Right ventricle myocardium superior (tissue), 1 donor: ENCODE data around the gene PCAT6. TPM values are rescaled to one million over a fixed set of nuclear protein-coding genes. Genes with fewer than 3 reads are reported as not detected.

Experiments
- total RNA-seq: library from RNA; stranded (reverse); fragmentation: NEBNext Ultra II Directional; extraction: Animal tissue kit (Norgen Biotek cat#: 25700); gene quantifications from one replicate; pipeline ENCODE4 v1.2.1, GENCODE V29; 2021
- donor health status: DM: no; HTN: yes; CAD: no; lungs with severe emphysema.

PCAT6 gene
- total RNA-seq, 1 donor from 2014 or later = 1.0 TPM

Other genes with a start within 250 kb of the PCAT6 start
- not detected for gene SYT2, start 100.5 kb upstream of the PCAT6 start, total RNA-seq
- gene KDM5B, start 2.5 kb upstream of the PCAT6 start, total RNA-seq = 11.9 TPM
- gene RABIF, start 78.2 kb downstream of the PCAT6 start, total RNA-seq = 4.5 TPM
- gene KLHL12, start 116.3 kb downstream of the PCAT6 start, total RNA-seq = 19.4 TPM
- gene ADIPOR1, start 147.4 kb downstream of the PCAT6 start, total RNA-seq = 76.6 TPM
- gene CYB5R1, start 156.3 kb downstream of the PCAT6 start, total RNA-seq = 118 TPM
- 21.8 TPM for gene TMEM183A, start 196.4 kb downstream of the PCAT6 start, total RNA-seq
- 19.3 TPM for gene PPFIA4, start 215.5 kb downstream of the PCAT6 start, total RNA-seq